ENCODE data around the gene LRMDA. TPM values are rescaled to one million over a fixed set of nuclear protein-coding genes. Genes with fewer than 3 reads are reported as not detected.

The LRMDA gene
- total RNA-seq, 1 donor from 2014 or later = 0.19 TPM

GRCh38 chr10:76278811-76279460 is 847.5 kb downstream of the LRMDA start:
- peaks cover 4% of the 10 kb centered on the region for H3K4me1 Mint-ChIP-seq (ENCODE audit: unreplicated experiment)
- DNase-seq (ENCODE audit: extremely low spot score, unreplicated experiment) = no peak
- TF ChIP-seq CTCF (IDR thresholded peaks at IDR 0.05) = no peak
- H3K9me3 Mint-ChIP-seq (ENCODE audit: unreplicated experiment) = peaks cover 22% of the 10 kb centered on the region
- H3K27ac Mint-ChIP-seq (ENCODE audit: unreplicated experiment) = no peak overlapping the region
- no peaks in the 10 kb centered on the region for H3K27me3 Mint-ChIP-seq (ENCODE audit: unreplicated experiment)
- H3K4me3 Mint-ChIP-seq (ENCODE audit: unreplicated experiment) = no peak overlapping the region
- H3K36me3 Mint-ChIP-seq (ENCODE audit: unreplicated experiment) = peaks cover 10% of the 10 kb centered on the region

- no peak for DNase-seq (ENCODE audit: extremely low spot score, unreplicated experiment)
- H3K27ac Mint-ChIP-seq (ENCODE audit: unreplicated experiment) = no peak overlapping the region
- H3K27me3 Mint-ChIP-seq (ENCODE audit: unreplicated experiment) = no peaks in the 10 kb centered on the region
- peaks cover 4% of the 10 kb centered on the region for H3K4me1 Mint-ChIP-seq (ENCODE audit: unreplicated experiment)
- TF ChIP-seq CTCF (IDR thresholded peaks at IDR 0.05) = no peak
- peaks cover 3% of the 10 kb centered on the region for H3K36me3 Mint-ChIP-seq (ENCODE audit: unreplicated experiment)
- no peak overlapping the region for H3K4me3 Mint-ChIP-seq (ENCODE audit: unreplicated experiment)
- H3K9me3 Mint-ChIP-seq (ENCODE audit: unreplicated experiment) = peaks cover 5% of the 10 kb centered on the region
Observed at GRCh38 chr10:76281659-76282058, 850.2 kb downstream of the LRMDA start.

GRCh38 chr10:76282061-76283025 is 850.9 kb downstream of the LRMDA start:
- no peak for TF ChIP-seq CTCF (IDR thresholded peaks at IDR 0.05)
- Mint-ChIP-seq H3K4me1 (ENCODE audit: unreplicated experiment) (peaks cover 4% of the 10 kb centered on the region), H3K4me3 (ENCODE audit: unreplicated experiment) (no peak overlapping the region), H3K9me3 (ENCODE audit: unreplicated experiment) (peaks cover 5% of the 10 kb centered on the region), H3K36me3 (ENCODE audit: unreplicated experiment) (peaks cover 3% of the 10 kb centered on the region), H3K27me3 (ENCODE audit: unreplicated experiment) (no peaks in the 10 kb centered on the region), H3K27ac (ENCODE audit: unreplicated experiment) (no peak overlapping the region)
- no peak for DNase-seq (ENCODE audit: extremely low spot score, unreplicated experiment)

- no peaks in the 10 kb centered on the region for H3K27me3 Mint-ChIP-seq (ENCODE audit: unreplicated experiment)
- H3K9me3 Mint-ChIP-seq (ENCODE audit: unreplicated experiment) = peaks cover 5% of the 10 kb centered on the region
- H3K4me3 Mint-ChIP-seq (ENCODE audit: unreplicated experiment) = no peak overlapping the region
- no peaks in the 10 kb centered on the region for H3K4me1 Mint-ChIP-seq (ENCODE audit: unreplicated experiment)
- DNase-seq (ENCODE audit: extremely low spot score, unreplicated experiment) = no peak
- peaks cover 3% of the 10 kb centered on the region for H3K36me3 Mint-ChIP-seq (ENCODE audit: unreplicated experiment)
- no peak for TF ChIP-seq CTCF (IDR thresholded peaks at IDR 0.05)
- H3K27ac Mint-ChIP-seq (ENCODE audit: unreplicated experiment) = no peak overlapping the region
Observed at GRCh38 chr10:76284351-76284750, 852.9 kb downstream of the LRMDA start.

- H3K4me1 Mint-ChIP-seq (ENCODE audit: unreplicated experiment) = no peaks in the 10 kb centered on the region
- no peaks in the 10 kb centered on the region for H3K27me3 Mint-ChIP-seq (ENCODE audit: unreplicated experiment)
- H3K36me3 Mint-ChIP-seq (ENCODE audit: unreplicated experiment) = peaks cover 3% of the 10 kb centered on the region
- no peak for TF ChIP-seq CTCF (IDR thresholded peaks at IDR 0.05)
- no peak for DNase-seq (ENCODE audit: extremely low spot score, unreplicated experiment)
- peaks cover 5% of the 10 kb centered on the region for H3K9me3 Mint-ChIP-seq (ENCODE audit: unreplicated experiment)
- no peak overlapping the region for H3K4me3 Mint-ChIP-seq (ENCODE audit: unreplicated experiment)
- H3K27ac Mint-ChIP-seq (ENCODE audit: unreplicated experiment) = no peak overlapping the region
Observed at GRCh38 chr10:76285012-76285411, 853.6 kb downstream of the LRMDA start.
